Posterior vena cava (tissue), 2 donors: Measurements from ENCODE around the gene PRICKLE2. TPM values are rescaled to one million over a fixed set of nuclear protein-coding genes. Genes with fewer than 3 reads are reported as not detected.

ENCODE experiments used
- DNase-seq: peaks from one replicate; pipeline ENCODE4 v3.0.0-alpha.2; 2020; ENCODE audit warnings: low spot score
- intact Hi-C, 2 donors: fragments of 100-400 bp; cut with DNase I; formaldehyde crosslinking; loops; one replicate each; pipeline versions ENCODE4 v1.14.1 to v1.14.2; 2022 to 2023
- total RNA-seq, 2 donors: library from RNA; stranded (reverse); fragmentation: NEBNext Ultra II Directional; extraction: Animal tissue kit (Norgen Biotek cat#: 25700); gene quantifications; one replicate each; pipeline ENCODE4 v1.2.1, GENCODE V29; 2021
- donor health status: DM: yes; HTN: yes; CAD: no.
- donor health status: DM: yes; HTN: yes; CAD: no.

PRICKLE2 gene
- total RNA-seq, 2 donors from 2014 or later = 26.3 to 34.9 TPM

DNA sequence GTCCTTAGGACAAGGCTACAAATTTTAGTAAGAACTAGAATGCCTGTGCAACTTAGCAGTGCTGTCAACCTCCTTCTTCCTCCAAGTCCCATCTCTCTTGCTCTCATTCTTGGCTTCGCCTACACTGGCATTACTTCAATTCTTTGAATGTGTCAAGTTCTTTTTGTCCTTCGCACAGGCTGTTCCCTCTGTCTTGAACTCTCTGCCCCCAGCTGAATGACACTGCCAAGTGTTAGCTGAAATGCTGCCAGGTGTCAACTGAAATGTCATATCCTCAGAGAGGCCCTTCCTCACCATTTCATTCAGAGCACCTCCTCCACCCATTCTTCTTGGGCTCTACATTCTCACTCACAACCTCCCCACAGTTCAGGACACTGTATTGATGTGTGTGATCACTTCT is 153.1 kb downstream of the PRICKLE2 start:
- intact Hi-C loops = no loop called here
- DNase-seq = no peak

DNA sequence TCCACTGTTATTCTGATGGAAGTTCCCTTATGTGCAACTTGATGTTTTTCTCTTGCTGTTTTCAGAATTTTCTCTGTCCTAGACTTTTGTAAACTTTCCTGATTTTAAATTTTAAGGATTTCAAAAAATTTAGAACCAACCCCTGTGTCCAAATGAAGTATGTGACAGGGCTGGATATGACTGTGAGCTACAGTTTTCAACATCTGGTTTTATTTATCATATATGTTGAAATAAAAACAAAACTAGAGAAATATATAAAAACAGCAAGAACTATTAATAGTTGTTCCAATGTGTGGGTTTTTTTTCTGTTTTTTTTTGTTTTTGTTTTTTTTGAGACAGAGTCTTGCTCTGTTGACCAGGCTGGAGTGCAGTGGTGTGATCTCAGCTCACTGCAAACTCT is 154.6 kb downstream of the PRICKLE2 start:
- DNase-seq = no peak
- intact Hi-C loops = no loop called here

DNA sequence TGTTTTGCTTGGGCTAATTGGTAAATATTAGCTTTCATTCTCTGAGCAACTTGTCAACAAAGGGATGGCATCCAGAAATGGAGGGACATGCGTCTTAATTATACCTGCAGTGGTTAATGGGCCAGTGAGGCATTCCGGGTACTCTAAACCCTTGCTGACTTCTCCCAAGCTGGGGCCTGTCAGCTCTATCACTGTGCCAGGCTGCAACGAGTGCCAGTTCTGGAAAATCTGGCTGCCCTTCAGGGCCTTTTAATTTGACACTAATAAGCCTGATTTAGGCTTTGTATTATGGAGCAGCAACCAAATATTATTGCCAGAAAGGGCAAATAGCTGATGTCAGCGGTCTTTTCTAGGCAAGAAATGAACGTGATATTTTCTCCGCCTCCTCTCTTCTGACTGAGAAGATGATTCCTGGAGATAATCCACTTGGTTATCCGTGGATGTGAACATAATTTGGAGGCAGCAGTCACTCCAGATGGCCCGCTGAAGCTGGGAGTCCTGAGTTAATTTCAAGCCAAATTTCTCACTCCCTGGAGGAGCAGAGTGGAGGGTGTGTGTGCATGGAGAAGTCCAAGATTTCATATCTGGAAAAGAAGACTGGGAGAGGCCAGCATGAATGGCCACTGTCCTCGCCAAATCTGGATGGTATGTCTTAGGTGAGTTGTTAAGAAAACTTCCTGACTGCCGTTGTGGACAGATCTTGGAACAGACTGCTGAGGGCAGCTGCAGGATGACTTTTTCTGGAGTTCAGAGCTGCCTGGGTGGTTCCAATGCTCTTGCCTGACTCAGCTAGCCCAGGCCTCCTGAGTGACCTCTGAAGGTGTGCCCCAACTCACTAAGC is 157.5 kb downstream of the PRICKLE2 start:
- intact Hi-C loops = no loop called here
- DNase-seq = no peak

DNA sequence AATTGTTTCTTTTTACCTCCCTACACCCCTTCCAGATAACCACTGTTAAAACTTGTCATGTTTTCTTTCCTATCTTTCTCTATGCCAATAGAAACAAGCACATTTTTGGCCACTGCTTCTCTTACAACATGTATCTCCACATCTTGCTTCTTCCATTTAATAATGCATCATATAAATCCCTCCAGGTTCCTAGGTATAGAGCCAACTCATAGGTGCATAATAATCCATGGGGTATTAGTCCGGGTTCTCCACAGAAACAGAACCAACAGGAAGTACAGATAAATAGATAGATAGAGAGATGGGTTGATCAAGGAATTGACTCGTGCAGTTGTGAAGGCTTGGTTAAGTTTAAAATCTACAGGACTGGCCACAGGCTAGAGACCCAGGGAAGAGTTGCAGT is 160.5 kb downstream of the PRICKLE2 start:
- intact Hi-C loops = no loop called here
- DNase-seq = no peak

DNA sequence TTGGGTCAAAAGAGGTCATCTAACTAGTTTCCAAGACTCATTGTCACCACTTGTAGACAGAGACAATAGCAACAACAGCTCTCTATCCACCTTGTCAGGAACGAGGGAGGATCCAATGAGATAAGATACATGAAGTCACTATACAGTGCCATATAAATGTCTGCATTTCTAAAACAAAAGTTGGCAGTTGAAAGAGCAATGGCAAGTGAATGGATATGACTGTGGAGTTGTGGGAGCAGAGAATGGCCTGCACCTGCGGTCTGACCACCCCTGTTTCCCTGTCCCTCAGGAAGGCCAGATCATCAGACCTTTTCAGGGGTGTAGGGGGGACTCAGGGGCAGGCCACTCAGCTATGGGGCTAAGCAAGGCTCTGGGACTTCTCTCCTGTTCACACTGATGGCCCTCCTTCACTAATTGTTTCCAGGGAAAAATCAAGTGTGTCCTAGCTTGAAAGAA is 161.3 kb downstream of the PRICKLE2 start:
- DNase-seq = no peak
- intact Hi-C loops = no loop called here

DNA sequence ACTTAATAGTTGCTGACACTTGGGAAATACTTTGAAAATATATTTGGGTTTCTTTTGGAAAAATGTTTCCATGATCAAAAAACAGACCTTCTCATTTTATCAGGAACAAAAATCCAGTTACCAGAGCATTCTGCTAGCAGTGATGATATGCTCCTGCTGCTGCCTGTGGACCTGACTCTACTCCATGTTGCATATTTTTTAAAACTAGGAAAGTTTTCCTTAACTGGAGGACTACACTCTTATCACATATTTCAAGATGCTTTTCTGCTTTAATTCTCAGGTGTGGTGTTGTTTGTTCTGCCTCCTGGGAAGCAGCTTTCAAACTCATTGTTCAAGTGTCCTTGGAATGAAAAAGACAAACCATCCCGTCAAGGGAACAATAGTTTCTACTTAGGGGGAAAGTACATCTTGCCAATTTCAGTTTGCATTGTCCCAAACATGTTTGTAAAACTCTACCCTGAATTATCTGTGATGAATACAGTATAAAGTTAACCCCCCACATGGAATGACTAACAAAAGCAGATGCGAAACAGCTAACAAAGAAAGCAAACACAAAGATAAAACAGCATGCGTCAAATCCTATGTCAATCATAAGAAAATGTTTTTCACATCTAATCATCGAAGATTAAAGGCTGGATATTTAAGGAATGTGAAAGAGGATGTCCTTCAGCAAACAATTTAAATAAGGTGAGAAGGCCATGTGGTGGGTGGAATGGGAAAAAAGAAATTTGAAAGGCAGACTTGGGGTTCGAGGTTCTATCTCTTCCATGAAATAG is 161.9 kb downstream of the PRICKLE2 start:
- no peak for DNase-seq
- intact Hi-C loops = no loop called here

DNA sequence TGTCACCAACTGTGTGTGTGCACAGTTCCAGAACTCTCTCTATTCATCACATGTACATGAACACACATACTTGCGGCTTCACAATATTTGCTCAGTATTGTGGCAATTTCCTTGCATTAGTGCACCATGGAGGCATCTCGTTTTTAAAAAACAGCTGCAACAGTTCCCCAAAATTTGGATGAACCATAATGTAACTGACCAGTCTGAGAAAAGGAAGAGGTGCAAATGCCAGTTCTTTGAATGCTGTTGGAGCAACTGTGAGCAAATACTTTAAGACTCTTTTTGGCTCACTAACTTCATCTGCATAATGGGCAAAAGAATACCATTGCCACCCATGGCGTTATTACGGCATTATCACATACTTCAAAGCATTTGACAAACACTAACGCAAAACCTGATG is 163.6 kb downstream of the PRICKLE2 start:
- intact Hi-C loops = no loop called here
- no peak for DNase-seq

DNA sequence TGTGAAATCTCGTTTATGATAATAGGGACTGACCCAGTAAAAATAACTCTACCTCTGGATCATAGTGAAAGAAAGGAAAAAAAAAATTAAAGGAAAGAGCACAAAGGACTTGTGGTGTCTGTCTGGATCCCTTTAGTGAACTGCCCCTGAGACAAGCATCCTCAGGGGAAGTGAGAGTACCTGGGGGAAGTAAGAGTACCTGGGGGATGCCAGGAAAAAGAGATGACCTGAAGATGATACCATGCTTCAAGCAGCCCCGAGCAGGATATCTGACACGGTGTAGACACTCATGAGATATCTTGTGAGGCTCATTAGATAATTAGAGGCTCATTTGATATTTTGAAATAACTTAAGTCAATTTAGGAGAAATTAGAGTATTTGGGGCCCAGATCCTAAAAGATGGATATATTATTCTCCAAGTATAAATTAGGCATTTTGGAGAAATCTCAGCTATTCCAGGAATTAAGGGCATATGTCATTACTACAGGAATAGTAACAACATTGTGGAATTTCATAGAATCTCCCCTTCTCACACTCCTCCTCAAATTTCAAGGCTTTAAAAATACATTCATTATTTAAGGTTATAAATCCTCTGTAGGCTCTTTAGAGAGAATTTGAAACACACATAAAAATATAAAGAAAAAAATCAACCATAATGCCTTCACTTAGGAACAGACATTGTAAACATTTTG is 165.6 kb downstream of the PRICKLE2 start:
- no peak for DNase-seq
- intact Hi-C loops = no loop called here

DNA sequence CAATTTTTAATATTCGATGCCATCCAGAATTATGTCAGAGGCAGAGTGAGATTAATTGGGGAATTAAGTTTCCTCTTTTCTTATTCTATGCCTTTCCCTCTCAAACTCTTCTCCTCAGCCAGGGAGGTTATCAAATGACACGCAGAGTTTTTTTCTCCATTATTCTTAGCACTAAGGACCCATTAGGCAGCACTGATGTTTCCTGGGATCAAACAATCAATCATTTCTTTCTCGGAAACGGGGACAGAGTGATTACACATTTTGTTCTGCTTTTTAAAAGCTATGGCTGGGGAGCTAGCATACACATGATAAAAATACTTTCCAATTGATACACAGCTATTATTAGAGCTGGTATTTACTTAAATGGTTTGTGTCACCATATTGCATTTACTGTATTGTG is 166.7 kb downstream of the PRICKLE2 start:
- intact Hi-C loops = no loop called here
- no peak for DNase-seq

DNA sequence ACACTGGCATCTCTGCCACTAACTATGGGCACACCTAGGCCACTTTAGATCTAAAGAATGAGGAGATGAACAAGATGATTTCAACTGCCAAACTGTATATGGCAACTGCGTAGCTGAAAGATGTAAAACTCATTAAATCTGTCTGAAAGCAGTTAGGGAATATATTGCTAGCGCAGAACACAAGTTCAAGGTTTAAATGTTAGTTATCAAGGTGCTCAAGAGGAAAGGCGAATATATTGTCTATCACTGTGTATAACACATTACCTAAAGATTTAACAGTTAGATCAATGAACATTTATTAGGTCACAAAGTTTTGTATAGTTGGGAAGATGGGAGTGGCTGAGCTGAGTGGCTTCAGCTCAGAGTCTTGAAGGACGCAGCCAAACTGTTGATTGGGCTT is 168.0 kb downstream of the PRICKLE2 start:
- no peak for DNase-seq
- intact Hi-C loops = no loop called here

DNA sequence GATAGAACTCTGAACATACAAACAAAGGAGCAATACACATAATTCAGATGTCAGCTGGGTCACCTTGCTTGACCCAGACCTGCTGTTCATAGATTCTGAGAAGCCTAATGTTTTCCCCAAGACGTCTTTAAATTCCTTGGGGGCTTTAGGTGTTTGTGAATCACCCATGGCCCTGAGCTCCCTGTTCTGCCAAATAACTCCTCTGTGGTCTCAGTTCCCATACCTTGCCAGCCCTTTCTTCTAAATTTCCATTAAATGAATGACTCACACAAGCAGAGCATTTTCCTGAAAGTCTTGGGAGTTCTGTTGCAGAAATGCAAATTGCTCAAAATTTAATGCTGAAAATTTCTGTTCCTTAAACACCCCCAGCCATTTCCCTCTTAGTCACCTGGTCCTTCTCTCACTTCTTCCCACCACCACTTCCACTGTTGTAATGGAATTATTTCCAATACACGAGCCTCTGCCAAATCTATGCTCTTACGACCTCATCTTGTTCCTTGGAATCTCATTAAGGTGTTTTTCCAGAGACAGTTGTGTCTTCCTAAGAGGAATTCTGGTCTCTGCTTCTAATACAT is 168.6 kb downstream of the PRICKLE2 start:
- intact Hi-C loops = no loop called here
- no peak for DNase-seq

DNA sequence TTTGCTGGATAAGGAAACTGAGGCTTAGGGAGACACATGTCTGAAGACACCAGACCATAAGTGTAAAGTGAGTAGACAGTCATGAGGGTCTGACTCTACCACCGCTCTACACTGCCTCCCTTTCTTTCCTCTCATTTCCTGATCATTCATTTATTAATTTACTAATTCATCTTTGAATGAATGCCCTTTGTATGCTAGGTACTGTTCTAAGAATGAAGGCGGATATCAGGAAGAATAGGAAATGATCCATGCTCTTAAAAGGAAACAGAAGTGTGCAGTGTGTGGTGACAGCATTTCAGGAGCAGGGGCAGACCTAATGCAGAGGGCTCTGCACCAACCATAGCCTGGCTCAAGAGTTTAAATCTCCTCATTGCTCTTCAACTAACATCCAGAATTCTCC is 170.2 kb downstream of the PRICKLE2 start:
- intact Hi-C loops = no loop called here
- DNase-seq = no peak

DNA sequence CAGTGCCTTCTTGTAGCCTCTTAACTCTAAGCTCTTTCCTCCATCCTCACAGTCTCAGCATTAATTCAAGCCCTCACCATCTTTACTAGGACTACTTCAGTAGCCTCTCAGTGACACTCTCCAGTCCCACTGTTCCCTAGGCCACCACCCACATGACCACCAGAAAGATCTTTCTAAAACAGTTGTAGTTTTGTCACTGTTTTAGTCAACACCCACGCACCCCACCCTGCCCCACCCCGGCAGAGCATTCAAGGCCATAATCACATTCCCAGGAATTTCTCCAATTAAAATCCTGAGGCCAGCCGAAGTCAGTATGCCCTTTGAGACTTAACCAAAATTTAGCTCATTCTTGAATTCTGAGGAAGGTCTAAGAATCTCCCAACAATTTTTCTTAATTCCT is 170.8 kb downstream of the PRICKLE2 start:
- DNase-seq = no peak
- intact Hi-C loops = no loop called here

DNA sequence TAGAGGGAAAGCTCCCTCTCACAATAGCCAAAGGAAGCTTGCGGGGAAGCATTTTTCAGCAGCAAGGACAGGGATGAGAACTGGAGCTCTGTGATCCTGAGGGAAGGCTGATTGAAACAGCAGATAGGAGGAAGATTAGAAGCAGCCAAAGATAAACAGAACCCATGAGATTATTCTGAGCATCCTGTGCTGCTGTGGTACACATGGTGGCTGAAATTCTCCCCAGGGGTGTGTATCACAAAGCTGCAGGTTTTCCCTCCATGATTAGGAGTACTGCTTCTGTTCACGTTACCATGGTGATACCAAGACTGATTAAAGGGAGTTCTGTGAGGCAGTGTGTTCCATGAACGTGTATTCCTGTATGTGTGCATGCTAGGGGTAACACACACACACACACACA is 171.7 kb downstream of the PRICKLE2 start:
- intact Hi-C loops = no loop called here
- no peak for DNase-seq

DNA sequence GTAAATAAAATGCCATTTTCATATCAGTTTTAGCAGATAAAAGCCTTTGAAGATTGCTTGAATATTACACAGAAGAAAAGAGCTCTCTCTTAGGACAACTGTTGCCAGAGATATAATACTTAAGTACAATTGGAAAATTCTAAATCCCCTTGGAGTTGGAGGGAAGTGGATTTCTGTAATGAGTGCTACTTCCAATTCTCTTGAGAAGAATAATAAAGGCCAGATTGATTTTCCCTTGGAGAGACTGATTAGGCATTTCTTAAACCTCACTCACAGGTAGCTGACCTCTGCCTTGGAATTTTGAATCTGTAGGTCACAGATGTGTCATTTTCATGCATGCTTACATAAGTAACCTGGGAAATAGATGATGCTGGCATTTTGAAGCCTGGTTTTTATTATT is 172.1 kb downstream of the PRICKLE2 start:
- intact Hi-C loops = no loop called here
- DNase-seq = no peak

DNA sequence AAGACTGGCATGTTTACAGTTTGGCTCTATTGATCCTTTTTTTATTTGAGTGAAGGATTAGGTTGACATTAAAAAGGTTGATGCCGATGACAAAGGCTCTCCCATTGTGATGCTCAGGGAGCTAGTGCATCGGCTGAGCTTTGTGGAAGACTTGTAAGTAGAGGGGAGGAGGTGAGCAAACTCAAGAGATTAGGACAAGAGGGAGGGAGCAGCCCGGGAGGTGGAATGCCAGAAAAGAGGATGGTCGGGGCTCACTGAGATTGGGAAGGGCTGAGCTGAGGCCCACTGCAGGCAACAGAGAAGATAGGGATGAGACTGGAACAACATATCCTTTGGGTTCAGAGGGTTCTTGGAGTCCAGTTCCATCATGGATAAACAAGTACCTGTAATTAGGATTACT is 175.4 kb downstream of the PRICKLE2 start:
- intact Hi-C loops = no loop called here
- no peak for DNase-seq

DNA sequence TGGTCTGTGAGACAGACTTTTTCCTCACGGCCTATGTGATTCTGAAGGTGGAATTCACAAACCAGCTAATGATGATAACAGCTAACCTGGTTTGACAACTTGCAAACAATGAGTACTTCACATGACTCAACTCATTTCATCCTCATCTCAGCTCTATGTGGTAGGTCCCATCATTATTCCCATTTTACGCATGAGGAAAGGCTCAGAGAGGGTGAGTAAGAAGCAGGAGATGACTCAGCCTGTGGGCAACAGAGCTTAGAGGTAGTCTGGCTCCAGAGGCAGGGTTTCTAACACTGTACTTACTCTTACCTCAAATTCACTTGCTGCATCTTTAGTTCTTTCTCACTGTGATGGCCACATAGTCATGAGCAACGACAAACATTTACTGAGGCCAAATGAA is 176.1 kb downstream of the PRICKLE2 start:
- no peak for DNase-seq
- intact Hi-C loops = no loop called here

DNA sequence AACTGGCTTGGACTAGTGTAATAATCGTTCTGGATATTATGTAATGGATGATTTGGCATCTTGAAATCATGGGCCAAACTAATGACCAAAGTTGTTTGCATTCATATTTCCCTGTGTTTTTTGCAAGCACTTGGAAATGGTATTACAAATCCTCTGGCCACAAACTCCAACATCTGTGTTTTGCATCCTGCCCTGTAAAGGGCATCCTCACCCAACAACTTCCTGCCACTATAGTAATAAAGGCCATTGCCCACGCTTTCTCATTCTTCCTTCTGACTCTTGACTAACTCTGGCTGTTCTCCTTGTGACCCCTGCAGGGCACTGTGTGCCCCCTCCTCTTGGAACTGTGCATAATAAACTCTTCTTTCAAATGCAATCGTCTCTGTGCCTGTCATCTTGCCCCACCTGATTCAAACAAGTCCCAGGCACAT is 176.6 kb downstream of the PRICKLE2 start:
- no peak for DNase-seq
- intact Hi-C loops = no loop called here

DNA sequence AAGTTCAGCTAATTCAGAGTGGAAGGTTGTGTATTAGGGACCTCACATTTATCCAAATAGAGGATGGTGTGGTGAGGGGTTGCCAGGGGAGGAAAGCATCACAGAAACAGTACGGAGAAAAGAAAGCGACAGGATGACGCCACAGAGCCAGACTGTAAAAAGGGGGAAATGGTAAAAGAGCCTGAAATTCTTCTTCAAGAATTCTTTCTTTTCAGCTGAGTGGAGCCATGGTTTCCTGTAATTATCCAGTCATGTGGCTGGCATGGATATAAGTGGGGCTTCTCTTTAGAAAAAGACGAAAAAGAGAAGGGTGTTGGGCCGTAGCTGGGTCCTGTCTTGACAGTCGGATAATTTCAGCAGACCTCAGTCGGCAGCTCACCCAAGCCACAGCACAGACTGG is 177.5 kb downstream of the PRICKLE2 start:
- intact Hi-C loops = no loop called here
- no peak for DNase-seq
